NT2/D1 (cell line): ENCODE measurements around the gene RPL5.

ENCODE experiments used
- SUZ12 ChIP-seq: IDR thresholded peaks from 2 replicates; pipeline ENCODE4 v1.6.1; 2011; ENCODE audit not compliant: insufficient read length, insufficient read depth; ENCODE audit errors: extremely low read depth
- YY1 ChIP-seq: IDR thresholded peaks from 2 replicates; pipeline ENCODE4 v1.6.1; 2011; ENCODE audit not compliant: insufficient read length, insufficient read depth
- ZNF274 ChIP-seq: IDR thresholded peaks from 2 replicates; pipeline ENCODE4 v1.6.1; 2011; ENCODE audit warnings: mild to moderate bottlenecking, low read depth, low read length

DNA sequence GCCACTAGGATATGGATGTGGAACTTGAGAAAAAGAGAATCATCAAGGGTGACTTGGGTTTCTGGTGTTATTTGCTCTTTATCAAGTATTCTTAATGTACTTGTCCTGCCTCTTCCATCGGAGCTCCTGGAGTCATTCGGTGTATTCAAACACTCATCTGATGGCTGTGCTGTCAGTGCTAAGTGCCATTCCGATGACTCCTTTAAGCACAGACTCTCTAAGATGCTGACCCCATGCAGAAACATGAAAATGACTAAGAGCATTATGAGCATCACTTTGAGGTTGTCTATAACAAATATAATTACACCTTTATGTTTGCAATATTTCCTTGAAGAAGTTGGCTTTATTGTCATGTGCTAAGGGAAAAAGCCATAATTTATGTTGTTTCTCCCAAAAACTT is 11.3 kb upstream of the RPL5 start:
- TF ChIP-seq YY1 (no peak), ZNF274 (no peak), SUZ12 (no peak)
